Nephron (organoid): Measurements from ENCODE around the gene SLC33A1.

Experiments used
- H3K27ac Mint-ChIP-seq, 3 experiments: 2 replicates each; pipeline ENCODE4 v1.8.0; 2020; ENCODE audit warnings: mixed read lengths in 3 of 3, mild to moderate bottlenecking in 2 of 3, moderate library complexity in 1 of 3
- H3K27me3 Mint-ChIP-seq: 2 replicates; pipeline ENCODE4 v1.8.0; 2021; ENCODE audit warnings: low read depth, mild to moderate bottlenecking, moderate library complexity, mixed read lengths
- H3K36me3 Mint-ChIP-seq: 2 replicates; pipeline ENCODE4 v1.8.0; 2020; ENCODE audit warnings: low read depth, mixed read lengths
- H3K4me1 Mint-ChIP-seq: 2 replicates; pipeline ENCODE4 v1.8.0; 2020; ENCODE audit warnings: mixed read lengths
- H3K4me3 Mint-ChIP-seq, 3 experiments: 2 replicates each; pipeline ENCODE4 v1.8.0; 2020; ENCODE audit warnings: mild to moderate bottlenecking in 3 of 3, mixed read lengths in 3 of 3, moderate library complexity in 2 of 3
- H3K9me3 Mint-ChIP-seq: 2 replicates; pipeline ENCODE4 v1.8.0; 2020; ENCODE audit warnings: mixed read lengths
- TF ChIP-seq, protein P1 (sequence below), 3 experiments: fragments of 200-600 bp; sonication (generic); IDR thresholded peaks; one replicate each; pipeline ENCODE4 v1.5.0; 2021; ENCODE audit warnings: antibody characterized with exemption in 3 of 3; ENCODE audit not compliant: unreplicated experiment in 3 of 3

The SLC33A1 gene

GRCh38 chr3:155791190-155791589 is 63.0 kb downstream of the SLC33A1 start:
- H3K9me3 Mint-ChIP-seq: peaks cover 28% of the 10 kb centered on the region
- H3K4me3 Mint-ChIP-seq: no peak overlapping the region
- no peak overlapping the region for H3K27ac Mint-ChIP-seq
- TF ChIP-seq, protein P1, sequence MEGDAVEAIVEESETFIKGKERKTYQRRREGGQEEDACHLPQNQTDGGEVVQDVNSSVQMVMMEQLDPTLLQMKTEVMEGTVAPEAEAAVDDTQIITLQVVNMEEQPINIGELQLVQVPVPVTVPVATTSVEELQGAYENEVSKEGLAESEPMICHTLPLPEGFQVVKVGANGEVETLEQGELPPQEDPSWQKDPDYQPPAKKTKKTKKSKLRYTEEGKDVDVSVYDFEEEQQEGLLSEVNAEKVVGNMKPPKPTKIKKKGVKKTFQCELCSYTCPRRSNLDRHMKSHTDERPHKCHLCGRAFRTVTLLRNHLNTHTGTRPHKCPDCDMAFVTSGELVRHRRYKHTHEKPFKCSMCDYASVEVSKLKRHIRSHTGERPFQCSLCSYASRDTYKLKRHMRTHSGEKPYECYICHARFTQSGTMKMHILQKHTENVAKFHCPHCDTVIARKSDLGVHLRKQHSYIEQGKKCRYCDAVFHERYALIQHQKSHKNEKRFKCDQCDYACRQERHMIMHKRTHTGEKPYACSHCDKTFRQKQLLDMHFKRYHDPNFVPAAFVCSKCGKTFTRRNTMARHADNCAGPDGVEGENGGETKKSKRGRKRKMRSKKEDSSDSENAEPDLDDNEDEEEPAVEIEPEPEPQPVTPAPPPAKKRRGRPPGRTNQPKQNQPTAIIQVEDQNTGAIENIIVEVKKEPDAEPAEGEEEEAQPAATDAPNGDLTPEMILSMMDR (IDR thresholded peaks at IDR 0.05; ENCODE audit: unreplicated experiment in 3 of 3): no peak
- no peaks in the 10 kb centered on the region for H3K4me1 Mint-ChIP-seq
- peaks cover 60% of the 10 kb centered on the region for H3K36me3 Mint-ChIP-seq
- H3K27me3 Mint-ChIP-seq: no peaks in the 10 kb centered on the region

- H3K4me1 Mint-ChIP-seq: no peaks in the 10 kb centered on the region
- peaks cover 25% of the 10 kb centered on the region for H3K9me3 Mint-ChIP-seq
- H3K27me3 Mint-ChIP-seq: no peaks in the 10 kb centered on the region
- H3K27ac Mint-ChIP-seq: no peak overlapping the region
- no peak overlapping the region for H3K4me3 Mint-ChIP-seq
- TF ChIP-seq, protein P1 (IDR thresholded peaks at IDR 0.05; ENCODE audit: unreplicated experiment in 3 of 3): no peak
- H3K36me3 Mint-ChIP-seq: peaks cover 63% of the 10 kb centered on the region
Measured at GRCh38 chr3:155790272-155790925, 63.8 kb downstream of the SLC33A1 start.

DNA sequence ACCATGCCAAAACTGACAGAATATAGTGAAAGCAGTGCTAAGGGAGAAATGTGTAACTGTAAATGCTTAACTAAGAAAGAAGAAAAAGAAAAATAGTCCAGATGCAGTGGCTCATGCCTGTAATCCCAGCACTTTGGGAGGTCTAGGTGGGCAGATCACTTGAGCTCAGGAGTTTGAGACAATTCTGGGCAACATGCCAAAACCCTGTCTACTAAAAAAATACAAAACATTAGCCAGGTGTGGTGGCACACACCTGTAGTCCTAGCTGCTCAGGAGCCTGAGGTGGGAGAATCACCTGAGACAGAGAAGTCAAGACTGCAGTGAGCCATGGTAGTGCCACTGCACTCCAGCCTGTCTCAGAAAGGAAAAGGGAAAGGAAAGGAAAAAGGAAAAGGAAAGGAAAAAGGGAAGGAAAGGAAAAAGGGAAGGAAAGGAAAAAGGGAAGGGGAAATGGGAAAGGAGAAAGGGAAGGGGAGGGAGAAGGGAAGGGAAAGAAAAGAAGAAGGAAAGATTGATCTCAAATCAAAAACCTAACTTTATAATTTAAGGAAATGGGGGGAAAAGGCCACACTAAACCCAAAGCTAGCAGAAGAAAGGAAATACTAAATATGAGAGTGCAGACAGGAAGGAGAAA is 68.4 kb downstream of the SLC33A1 start:
- TF ChIP-seq, protein P1 (IDR thresholded peaks at IDR 0.05; ENCODE audit: unreplicated experiment in 3 of 3): no peak
- Mint-ChIP-seq H3K36me3 (peaks cover 50% of the 10 kb centered on the region), H3K27ac (no peak overlapping the region), H3K4me3 (no peak overlapping the region), H3K9me3 (peaks cover 14% of the 10 kb centered on the region), H3K4me1 (no peaks in the 10 kb centered on the region), H3K27me3 (no peaks in the 10 kb centered on the region)

- Mint-ChIP-seq H3K36me3 (peaks cover 61% of the 10 kb centered on the region), H3K27ac (no peak overlapping the region), H3K27me3 (no peaks in the 10 kb centered on the region), H3K4me1 (no peaks in the 10 kb centered on the region), H3K4me3 (no peak overlapping the region), H3K9me3 (peaks cover 16% of the 10 kb centered on the region)
- TF ChIP-seq, protein P1 (IDR thresholded peaks at IDR 0.05; ENCODE audit: unreplicated experiment in 3 of 3): no peak
Measured at GRCh38 chr3:155782390-155782953, 71.8 kb downstream of the SLC33A1 start.

DNA sequence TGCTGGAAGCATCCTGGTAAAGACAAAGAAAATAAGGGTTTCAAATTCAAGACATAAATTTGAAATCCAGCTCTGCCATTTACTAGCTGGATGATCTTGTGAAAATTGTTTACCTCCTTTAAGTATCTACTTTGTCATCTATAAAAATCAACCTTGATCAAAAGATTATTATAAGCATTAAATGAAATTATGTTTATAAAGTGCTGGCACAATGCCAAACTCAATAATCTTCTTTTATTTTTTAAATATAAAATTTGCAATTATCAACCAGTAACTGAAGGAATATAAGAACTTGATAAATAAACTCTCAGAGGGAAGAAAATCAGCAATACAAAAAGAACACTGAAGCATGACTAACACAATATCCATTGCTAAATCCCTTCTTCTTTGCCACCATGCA is 73.9 kb downstream of the SLC33A1 start:
- Mint-ChIP-seq H3K4me3 (no peak overlapping the region), H3K4me1 (no peaks in the 10 kb centered on the region), H3K27ac (no peak overlapping the region), H3K9me3 (peaks cover 16% of the 10 kb centered on the region), H3K27me3 (no peaks in the 10 kb centered on the region), H3K36me3 (peaks cover 57% of the 10 kb centered on the region)
- TF ChIP-seq, protein P1 (IDR thresholded peaks at IDR 0.05; ENCODE audit: unreplicated experiment in 3 of 3): no peak
